Brain microvascular endothelial cell (primary cell): Measurements from ENCODE around the gene GADD45B.
A peak's percentile ranks its signal among the peaks of the same experiment; 100 is the strongest.
"Not testable (repeated sequence)": the region's sequence is repeated elsewhere in the genome, so short reads cannot be mapped to it uniquely, and the experiment has no call there.

Experiments used
- DNase-seq: peaks from one replicate; pipeline ENCODE4 v3.0.0-alpha.2; 2020
- H3K27ac ChIP-seq: fragments of 250-450 bp; sonication (Bioruptor Pico); 2 replicates; pipeline ENCODE4 v1.5.1; 2020; ENCODE audit warnings: mild to moderate bottlenecking, moderate library complexity
- H3K27me3 ChIP-seq: fragments of 250-450 bp; sonication (Bioruptor Pico); replicated peaks from 2 replicates; pipeline ENCODE4 v1.5.1; 2020; ENCODE audit warnings: mild to moderate bottlenecking
- H3K36me3 ChIP-seq: fragments of 250-450 bp; sonication (Bioruptor Pico); replicated peaks from 2 replicates; pipeline ENCODE4 v1.5.1; 2020; ENCODE audit warnings: mild to moderate bottlenecking
- H3K4me3 ChIP-seq: 2 replicates; pipeline ENCODE4 v1.5.1; 2011; ENCODE audit warnings: low read depth, mild to moderate bottlenecking, control low read depth, low read length, moderate library complexity
- CTCF ChIP-seq: IDR thresholded peaks from 2 replicates; pipeline ENCODE4 v1.5.1; 2011; ENCODE audit warnings: low read depth, mild to moderate bottlenecking, moderate library complexity, low read length, control low read depth, inconsistent platforms; ENCODE audit errors: missing control alignments
- in situ Hi-C: cut with HindIII; loops from 2 replicates; pipeline ENCODE4 v1.10.0; 2017; ENCODE audit warnings: low sequenced_read_pairs, low pct_ligation_motif_present

Gene GADD45B

GRCh38 chr19:2495130-2495641, 19.3 kb downstream of the GADD45B start:
- in situ Hi-C loops: no loop called here
- Histone ChIP-seq H3K4me3 (peak overlapping the region; percentile 57), H3K36me3 (no peaks in the 10 kb centered on the region), H3K27ac (peak overlapping the region; percentile 80), H3K27me3 (no peaks in the 10 kb centered on the region)
- no peak for DNase-seq
- TF ChIP-seq CTCF: peak; percentile 1

GRCh38 chr19:2495651-2496316, 19.9 kb downstream of the GADD45B start:
- Histone ChIP-seq H3K36me3 (no peaks in the 10 kb centered on the region), H3K4me3 (no peak overlapping the region), H3K27ac (peak overlapping the region; percentile 80), H3K27me3 (no peaks in the 10 kb centered on the region)
- DNase-seq: no peak
- no peak for TF ChIP-seq CTCF
- in situ Hi-C loops: no loop called here

- no peak overlapping the region for H3K27ac ChIP-seq
- no peaks in the 10 kb centered on the region for H3K36me3 ChIP-seq
- no peak for TF ChIP-seq CTCF
- in situ Hi-C loops: no loop called here
- H3K4me3 ChIP-seq: no peak overlapping the region
- H3K27me3 ChIP-seq: no peaks in the 10 kb centered on the region
- no peak for DNase-seq
Measured at GRCh38 chr19:2497186-2497585, 21.3 kb downstream of the GADD45B start.

- in situ Hi-C loops: no loop called here
- Histone ChIP-seq H3K27me3 (no peaks in the 10 kb centered on the region), H3K36me3 (no peaks in the 10 kb centered on the region), H3K4me3 (no peak overlapping the region), H3K27ac (no peak overlapping the region)
- DNase-seq: no peak
- TF ChIP-seq CTCF: no peak
Measured at GRCh38 chr19:2500156-2500555, 24.2 kb downstream of the GADD45B start.

- Histone ChIP-seq H3K27ac (no peak overlapping the region), H3K36me3 (no peaks in the 10 kb centered on the region), H3K27me3 (no peaks in the 10 kb centered on the region), H3K4me3 (no peak overlapping the region)
- no peak for DNase-seq
- in situ Hi-C loops: no loop called here
- no peak for TF ChIP-seq CTCF
Measured at GRCh38 chr19:2500841-2501261, 24.9 kb downstream of the GADD45B start.

- H3K27ac ChIP-seq: peak overlapping the region; percentile 84
- in situ Hi-C loops: no loop called here
- H3K36me3 ChIP-seq: no peaks in the 10 kb centered on the region
- DNase-seq: peak; percentile 75
- H3K27me3 ChIP-seq: no peaks in the 10 kb centered on the region
- no peak overlapping the region for H3K4me3 ChIP-seq
- TF ChIP-seq CTCF: no peak
Measured at GRCh38 chr19:2503521-2504109, 27.7 kb downstream of the GADD45B start.

- DNase-seq, in situ Hi-C loops, H3K36me3 ChIP-seq, H3K27me3 ChIP-seq, H3K4me3 ChIP-seq: not testable (repeated sequence)
- peak overlapping the region; percentile 55 for H3K27ac ChIP-seq
Measured at GRCh38 chr19:2506656-2507055, 30.7 kb downstream of the GADD45B start.
